Measurements from ENCODE around the gene HTR2A.

DNA sequence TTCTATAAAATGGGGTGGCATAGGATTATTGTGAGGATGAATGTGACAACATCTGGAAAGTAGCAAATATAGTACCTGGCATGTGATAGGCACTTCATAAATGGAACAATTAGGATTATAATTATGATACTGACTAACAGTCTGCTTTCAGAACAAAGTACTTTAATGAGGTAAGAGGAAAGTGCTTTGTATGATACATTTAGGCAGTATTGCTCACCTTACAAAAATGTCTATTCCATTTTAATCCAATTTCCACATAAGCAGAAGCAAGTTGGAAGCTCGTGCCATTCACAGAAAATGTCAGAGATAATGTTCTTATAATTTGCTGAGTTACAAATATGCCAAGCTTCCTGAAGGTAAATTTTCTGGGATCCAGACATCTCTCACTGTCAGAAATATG is 16.9 kb upstream of the HTR2A start:
- no peak for TF ChIP-seq POLR2A (IDR thresholded peaks at IDR 0.05; ENCODE audit: low read depth, low read length)
- no peak for TF ChIP-seq POLR2AphosphoS5 (IDR thresholded peaks at IDR 0.05; ENCODE audit: low read depth, low read length)
- TF ChIP-seq TAF1 (IDR thresholded peaks at IDR 0.05; ENCODE audit: low read depth, low read length) = no peak
- no peak for TF ChIP-seq SPI1 (IDR thresholded peaks at IDR 0.05; ENCODE audit: low read depth, low read length)

Data from GM12891 (cell line).